ENCODE measurements around the gene TANC1. TPM values are rescaled to one million over a fixed set of nuclear protein-coding genes. Genes with fewer than 3 reads are reported as not detected.

The TANC1 gene
- 34.1 and 43.0 TPM in 2 replicates for total RNA-seq

GRCh38 chr2:158968396-158969161 is at the start of gene TANC1:
TSS of gene TANC1 (plus strand) at chr2:158968640. CDS start at chr2:159065911, 97,271 bp downstream.

Other genes starting within 250 kb of the TANC1 start
- gene DAPL1, start 173.3 kb upstream of the TANC1 start, total RNA-seq: 2.5 and 11.3 TPM in 2 replicates

Data from airway epithelial cell (primary cell).